GM12875 (cell line): ENCODE measurements around the gene GLB1L3.

Source experiments
- H3K4me3 ChIP-seq: one replicate; pipeline ENCODE4 v1.5.1; 2011; ENCODE audit warnings: low read depth, low read length, control low read depth
- CTCF ChIP-seq: IDR thresholded peaks from 2 replicates; pipeline ENCODE4 v1.5.1; 2011; ENCODE audit warnings: low read depth, mild to moderate bottlenecking, control low read depth, inconsistent platforms, low read length, moderate library complexity, borderline replicate concordance; ENCODE audit not compliant: insufficient read depth

GLB1L3 gene

GRCh38 chr11:134267461-134267860 is 8.7 kb upstream of the GLB1L3 start:
- H3K4me3 ChIP-seq: no peak overlapping the region
- no peak for TF ChIP-seq CTCF

- no peak for TF ChIP-seq CTCF
- no peak overlapping the region for H3K4me3 ChIP-seq
These were observed 8.2 kb upstream of the GLB1L3 start for GRCh38 chr11:134267966-134268365.

- peak; percentile 13; the same call in 1 of the 2 replicates for TF ChIP-seq CTCF
- no peak overlapping the region for H3K4me3 ChIP-seq
These were observed 5.9 kb upstream of the GLB1L3 start for GRCh38 chr11:134270250-134270714.

GRCh38 chr11:134271978-134272377 is 4.2 kb upstream of the GLB1L3 start:
- H3K4me3 ChIP-seq: no peak overlapping the region
- no peak for TF ChIP-seq CTCF

GRCh38 chr11:134272381-134273316 is 3.5 kb upstream of the GLB1L3 start:
- no peak for TF ChIP-seq CTCF
- H3K4me3 ChIP-seq: no peak overlapping the region

- no peak for TF ChIP-seq CTCF
- no peak overlapping the region for H3K4me3 ChIP-seq
These were observed 2.9 kb upstream of the GLB1L3 start for GRCh38 chr11:134273317-134273712.

GRCh38 chr11:134275188-134275533 is 1.0 kb upstream of the GLB1L3 start:
- peak overlapping the region; percentile 62 for H3K4me3 ChIP-seq

More at GRCh38 chr11:134275188-134275533, 1.0 kb upstream of the GLB1L3 start:
- no peak for TF ChIP-seq CTCF
